Tongue (tissue), 2 donors: ENCODE results near the gene PSMD5. TPM values are rescaled to one million over a fixed set of nuclear protein-coding genes. Genes with fewer than 3 reads are reported as not detected.
"Not testable (repeated sequence)": the region's sequence is repeated elsewhere in the genome, so short reads cannot be mapped to it uniquely, and the experiment has no call there.

Source experiments
- DNase-seq: peaks from one replicate; pipeline ENCODE4 v3.0.0-alpha.2; 2015
- total RNA-seq: library from RNA; depleted of rRNA; stranded (reverse); fragments of >200 nt; gene quantifications from one replicate; pipeline ENCODE4 v1.2.3, GENCODE V29; 2014

PSMD5 gene
- total RNA-seq, 1 donor from 2014 or later = 24.1 TPM

GRCh38 chr9:120804784-120805363 lies 37.8 kb downstream of the PSMD5 start:
- DNase-seq = not testable (repeated sequence)

GRCh38 chr9:120801441-120801840 lies 41.3 kb downstream of the PSMD5 start:
- no peak for DNase-seq

GRCh38 chr9:120792898-120793765 lies 49.6 kb downstream of the PSMD5 start, which contains the start of gene FBXW2:
Gene FBXW2 (minus strand): TSS chr9:120793416. CDS start chr9:120788258, 5,158 bp downstream.
- DNase-seq = peak; percentile 97

GRCh38 chr9:120791161-120791560 lies 51.6 kb downstream of the PSMD5 start:
- no peak for DNase-seq

- no peak for DNase-seq
Observed at GRCh38 chr9:120787933-120788332, 54.8 kb downstream of the PSMD5 start.

- DNase-seq = no peak
Observed at GRCh38 chr9:120783602-120784047, 59.1 kb downstream of the PSMD5 start.

GRCh38 chr9:120781236-120781635 lies 61.5 kb downstream of the PSMD5 start:
- DNase-seq = no peak

- DNase-seq = no peak
Observed at GRCh38 chr9:120780367-120780766, 62.4 kb downstream of the PSMD5 start.

GRCh38 chr9:120779227-120779626 lies 63.5 kb downstream of the PSMD5 start:
- no peak for DNase-seq

GRCh38 chr9:120778758-120779157 lies 64.0 kb downstream of the PSMD5 start:
- DNase-seq = no peak

GRCh38 chr9:120777229-120777628 lies 65.5 kb downstream of the PSMD5 start:
- DNase-seq = no peak

GRCh38 chr9:120776788-120777187 lies 65.9 kb downstream of the PSMD5 start:
- DNase-seq = no peak

GRCh38 chr9:120775859-120776258 lies 66.9 kb downstream of the PSMD5 start:
- DNase-seq = no peak

GRCh38 chr9:120774719-120775118 lies 68.0 kb downstream of the PSMD5 start:
- no peak for DNase-seq

GRCh38 chr9:120773256-120773655 lies 69.5 kb downstream of the PSMD5 start:
- DNase-seq = no peak

GRCh38 chr9:120770931-120771330 lies 71.8 kb downstream of the PSMD5 start:
- DNase-seq = no peak

- DNase-seq = no peak
Observed at GRCh38 chr9:120768886-120769285, 73.8 kb downstream of the PSMD5 start.

GRCh38 chr9:120768247-120768646 lies 74.5 kb downstream of the PSMD5 start:
- no peak for DNase-seq

- DNase-seq = no peak
Observed at GRCh38 chr9:120767451-120767850, 75.3 kb downstream of the PSMD5 start.
